ENCODE measurements around the gene CYP3A7. TPM values are rescaled to one million over a fixed set of nuclear protein-coding genes. Genes with fewer than 3 reads are reported as not detected.

The CYP3A7 gene
- total RNA-seq, 4 donors from 2014 or later = 0.22 TPM; not detected in 3

- H3K36me3 ChIP-seq = peaks cover 0 to 7% (median 0%) of the 10 kb centered on the region in 3 donors
- no peaks in the 10 kb centered on the region for H3K4me1 ChIP-seq
- H3K4me3 ChIP-seq = no peak overlapping the region
- DNase-seq (ENCODE audit: low spot score in 2 of 2) = no peak
- peaks cover 0 to 5% (median 0%) of the 10 kb centered on the region in 4 donors for H3K9me3 ChIP-seq
- 76 to 84% methylated on average over 5 of the region's 5 CpGs for WGBS, 2 donors
- no peak overlapping the region for H3K27ac ChIP-seq
- H3K27me3 ChIP-seq = no peaks in the 10 kb centered on the region
- TF ChIP-seq EP300 (IDR thresholded peaks at IDR 0.05) (no peak), POLR2A (IDR thresholded peaks at IDR 0.05) (no peak)
- TF ChIP-seq, protein P1, sequence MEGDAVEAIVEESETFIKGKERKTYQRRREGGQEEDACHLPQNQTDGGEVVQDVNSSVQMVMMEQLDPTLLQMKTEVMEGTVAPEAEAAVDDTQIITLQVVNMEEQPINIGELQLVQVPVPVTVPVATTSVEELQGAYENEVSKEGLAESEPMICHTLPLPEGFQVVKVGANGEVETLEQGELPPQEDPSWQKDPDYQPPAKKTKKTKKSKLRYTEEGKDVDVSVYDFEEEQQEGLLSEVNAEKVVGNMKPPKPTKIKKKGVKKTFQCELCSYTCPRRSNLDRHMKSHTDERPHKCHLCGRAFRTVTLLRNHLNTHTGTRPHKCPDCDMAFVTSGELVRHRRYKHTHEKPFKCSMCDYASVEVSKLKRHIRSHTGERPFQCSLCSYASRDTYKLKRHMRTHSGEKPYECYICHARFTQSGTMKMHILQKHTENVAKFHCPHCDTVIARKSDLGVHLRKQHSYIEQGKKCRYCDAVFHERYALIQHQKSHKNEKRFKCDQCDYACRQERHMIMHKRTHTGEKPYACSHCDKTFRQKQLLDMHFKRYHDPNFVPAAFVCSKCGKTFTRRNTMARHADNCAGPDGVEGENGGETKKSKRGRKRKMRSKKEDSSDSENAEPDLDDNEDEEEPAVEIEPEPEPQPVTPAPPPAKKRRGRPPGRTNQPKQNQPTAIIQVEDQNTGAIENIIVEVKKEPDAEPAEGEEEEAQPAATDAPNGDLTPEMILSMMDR (IDR thresholded peaks at IDR 0.05) = no peak
These were observed 14.0 kb downstream of the CYP3A7 start for GRCh38 chr7:99720800-99721595.

- Histone ChIP-seq H3K27me3 (no peaks in the 10 kb centered on the region), H3K27ac (no peak overlapping the region), H3K4me3 (no peak overlapping the region), H3K4me1 (no peaks in the 10 kb centered on the region), H3K9me3 (peaks cover 0 to 5% (median 0%) of the 10 kb centered on the region in 4 donors), H3K36me3 (peaks cover 0 to 3% (median 0%) of the 10 kb centered on the region in 3 donors)
- no peak for DNase-seq (ENCODE audit: low spot score in 2 of 2)
- 82 to 87% methylated on average over 4 of the region's 4 CpGs for WGBS, 2 donors
- TF ChIP-seq POLR2A (IDR thresholded peaks at IDR 0.05) (no peak), EP300 (IDR thresholded peaks at IDR 0.05) (no peak)
- TF ChIP-seq, protein P1 (IDR thresholded peaks at IDR 0.05) = no peak
These were observed 14.8 kb downstream of the CYP3A7 start for GRCh38 chr7:99719996-99720769.

DNA sequence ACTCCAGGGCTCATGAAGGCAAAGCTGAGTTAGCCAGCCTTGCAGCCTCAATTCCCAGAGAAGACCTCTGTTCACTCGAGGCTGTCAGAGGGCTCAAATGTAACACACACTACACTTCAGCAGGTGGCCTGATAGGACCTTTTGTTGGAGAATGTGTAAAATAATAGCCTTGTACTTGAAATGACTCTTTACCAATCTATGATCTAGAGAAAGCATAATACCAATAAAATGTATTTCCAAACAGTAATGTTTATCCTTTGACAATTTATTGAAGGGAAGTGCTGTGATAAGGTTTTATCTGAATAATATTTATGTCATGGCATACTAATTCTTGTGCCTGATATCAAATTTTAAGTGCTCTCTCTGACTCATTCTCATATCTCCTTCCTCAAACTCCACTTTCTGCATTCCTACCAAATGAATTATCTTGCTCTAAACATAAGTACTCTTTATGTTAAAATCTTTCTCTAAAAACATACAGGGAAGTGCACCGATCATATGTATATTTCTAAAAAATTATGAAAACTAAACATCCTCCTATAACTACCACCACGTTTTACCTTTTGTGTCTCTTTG, 20.9 kb downstream of the CYP3A7 start:
- no peak for DNase-seq (ENCODE audit: low spot score in 2 of 2)
- TF ChIP-seq, protein P1 (IDR thresholded peaks at IDR 0.05) = no peak
- TF ChIP-seq POLR2A (IDR thresholded peaks at IDR 0.05) = no peak
- no peak for TF ChIP-seq EP300 (IDR thresholded peaks at IDR 0.05)
- no peaks in the 10 kb centered on the region for H3K4me1 ChIP-seq
- H3K27me3 ChIP-seq = no peaks in the 10 kb centered on the region
- peaks cover 0 to 49% (median 0%) of the 10 kb centered on the region in 3 donors for H3K36me3 ChIP-seq
- no peak overlapping the region for H3K27ac ChIP-seq
- peaks cover 0 to 13% (median 0%) of the 10 kb centered on the region in 4 donors for H3K9me3 ChIP-seq
- whole genome bisulfite sequencing, 2 donors = 75 to 84% methylated on average over 3 of the region's 3 CpGs
- no peak overlapping the region for H3K4me3 ChIP-seq

DNA sequence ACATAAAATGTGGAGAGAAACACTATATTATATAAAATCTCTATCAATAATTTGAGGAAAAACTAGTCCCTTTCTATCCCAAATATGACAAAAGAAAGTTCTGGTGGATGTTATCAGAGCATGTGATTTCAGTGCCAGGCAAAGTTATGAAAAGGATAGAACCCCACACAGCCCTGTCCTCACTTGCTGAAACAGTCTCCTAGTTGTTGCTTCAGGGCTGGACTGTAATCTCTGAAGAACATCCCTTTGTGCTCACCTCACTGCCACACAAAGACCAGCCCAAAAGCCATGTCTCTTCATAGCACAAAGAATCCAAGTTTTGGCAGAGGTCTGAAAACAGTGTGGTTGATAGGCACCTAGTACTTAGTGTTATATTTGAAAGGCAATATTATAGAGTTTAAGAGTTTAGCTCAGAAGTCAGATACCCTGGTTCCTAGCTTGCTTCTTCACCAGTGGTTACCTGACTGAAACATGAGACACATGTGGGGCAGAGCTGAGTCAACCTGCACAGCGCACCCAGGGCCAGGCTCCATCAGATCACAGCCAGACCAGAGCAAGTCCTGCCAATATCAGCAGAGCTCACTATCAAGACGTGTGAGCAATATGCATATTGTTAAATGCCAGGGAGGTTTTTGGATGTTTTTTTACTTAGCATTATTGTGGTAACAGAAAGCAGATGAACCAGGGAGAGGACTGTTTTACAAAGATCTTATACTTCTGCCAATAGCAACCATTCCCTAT, 25.0 kb downstream of the CYP3A7 start:
- Histone ChIP-seq H3K36me3 (peaks cover 0 to 74% (median 0%) of the 10 kb centered on the region in 3 donors), H3K27me3 (no peaks in the 10 kb centered on the region), H3K9me3 (peaks cover 0 to 37% (median 4%) of the 10 kb centered on the region in 4 donors), H3K27ac (no peak overlapping the region), H3K4me3 (no peak overlapping the region), H3K4me1 (no peaks in the 10 kb centered on the region)
- 56 to 91% methylated on average over 2 of the region's 2 CpGs for WGBS, 2 donors
- TF ChIP-seq POLR2A (IDR thresholded peaks at IDR 0.05) (no peak), EP300 (IDR thresholded peaks at IDR 0.05) (no peak)
- TF ChIP-seq, protein P1 (IDR thresholded peaks at IDR 0.05) = no peak
- no peak for DNase-seq (ENCODE audit: low spot score in 2 of 2)
